GM21367 (cell line): ENCODE results near the gene EML5.
A peak's percentile ranks its signal among the peaks of the same experiment; 100 is the strongest.

ENCODE experiments used
- ATAC-seq: cut with Tn5 transposase; IDR thresholded peaks from one replicate; pipeline ENCODE4 v1.9.1; 2021; ENCODE audit not compliant: unreplicated experiment

Gene EML5

GRCh38 chr14:88563845-88564244 is 228.9 kb downstream of the EML5 start:
- ATAC-seq = no peak

- peak; percentile 94 for ATAC-seq
These were observed 229.7 kb downstream of the EML5 start, which contains the start of gene ZC3H14 for GRCh38 chr14:88562831-88563686. Gene ZC3H14, plus strand, starts transcription at chr14:88563037. Its CDS starts 97 bp downstream, at chr14:88563134.

GRCh38 chr14:88562532-88562830 is 230.3 kb downstream of the EML5 start:
- ATAC-seq = no peak
